HCT116 (cell line): Measurements from ENCODE around the gene RIBC2. TPM values are rescaled to one million over a fixed set of nuclear protein-coding genes. Genes with fewer than 3 reads are reported as not detected.

Source experiments
- ATAC-seq: fragments of 200-7000 bp; cut with Tn5 transposase; 2 replicates; pipeline ENCODE4 v1.9.1; 2020; ENCODE audit warnings: mild to moderate bottlenecking, moderate library complexity
- BruUV-seq: library from RNA; stranded (reverse); fragments of 400-500 nt; replicated peaks from 2 replicates; lab custom pipeline; 2021; lab: Mats Ljungman, UMichigan
- CTCF ChIA-PET: fragments of 300-600 bp; sonication (Branson Sonifier 250); formaldehyde crosslinking; loops from one replicate; lab custom pipeline; 2021; ENCODE audit warnings: antibody characterized with exemption; lab: Charles Lee
- POLR2A ChIA-PET: fragments of 300-600, 350-600 bp; sonication (Branson Sonifier 250); formaldehyde crosslinking; loops from one replicate; lab custom pipeline; 2021; ENCODE audit warnings: antibody characterized with exemption; lab: Charles Lee
- RAD21 ChIA-PET, 2 experiments: fragments of 300-600 bp; sonication (Branson Sonifier 250); formaldehyde crosslinking; loops; one replicate each; lab custom pipeline; 2023; ENCODE audit warnings: low total read pairs in 2 of 2; ENCODE audit not compliant: uncharacterized antibody in 2 of 2, unreplicated experiment in 2 of 2, low non-redundant PET in 1 of 2; lab: Charles Lee
- DNase-seq: peaks from one replicate; pipeline ENCODE4 v3.0.0-alpha.2; 2010; ENCODE audit warnings: low read depth, low spot score
- H2AFZ ChIP-seq: fragments of 200-600 bp; shearing (Covaris generic), sonication (generic); 2 replicates; pipeline ENCODE4 v1.6.1; 2017; ENCODE audit warnings: low read depth, mixed run types, mixed read lengths, antibody characterized with exemption, low read length; ENCODE audit not compliant: poor library complexity, severe bottlenecking
- H3K27ac ChIP-seq: 2 replicates; pipeline ENCODE4 v1.5.1; 2012; ENCODE audit warnings: low read depth, low read length
- H3K27me3 ChIP-seq: fragments of 200-600 bp; sonication (generic); 2 replicates; pipeline ENCODE4 v1.6.1; 2016; ENCODE audit warnings: mixed run types, low read length, mixed read lengths; ENCODE audit not compliant: insufficient read depth
- H3K36me3 ChIP-seq, 2 experiments: fragments of 200-500 bp in 1 of 2; fragments of 200-600 bp in 1 of 2; sonication (Bioruptor generic) in 1 of 2; sonication (generic) in 1 of 2; 2 replicates each; pipeline versions ENCODE4 v1.5.1 to v1.6.1; 2014 to 2016; ENCODE audit warnings: low read length in 2 of 2, inconsistent platforms in 1 of 2, mixed read lengths in 1 of 2, mixed run types in 1 of 2; ENCODE audit not compliant: insufficient read depth in 2 of 2, control insufficient read depth in 1 of 2
- H3K4me1 ChIP-seq, 2 experiments: fragments of 200-600 bp in 1 of 2; sonication (generic) in 1 of 2; 2 replicates each; pipeline versions ENCODE4 v1.5.1 to v1.6.1; 2012 to 2017; ENCODE audit warnings: low read length in 2 of 2, inconsistent platforms in 1 of 2, mild to moderate bottlenecking in 1 of 2, mixed read lengths in 1 of 2, mixed run types in 1 of 2, moderate library complexity in 1 of 2; ENCODE audit not compliant: insufficient read depth in 2 of 2, control insufficient read depth in 1 of 2
- H3K4me2 ChIP-seq: fragments of 200-600 bp; sonication (generic); 2 replicates; pipeline ENCODE4 v1.6.1; 2017; ENCODE audit warnings: mixed run types, low read length, mixed read lengths
- H3K4me3 ChIP-seq, 2 experiments: fragments of 200-600 bp in 1 of 2; sonication (generic) in 1 of 2; replicated peaks in 1 of 2; 2 replicates each; pipeline ENCODE4 v1.5.1; 2011 to 2016; ENCODE audit warnings: low read length in 2 of 2, control low read depth in 1 of 2, low read depth in 1 of 2, mild to moderate bottlenecking in 1 of 2, mixed read lengths in 1 of 2, mixed run types in 1 of 2
- H3K79me2 ChIP-seq: fragments of 200-600 bp; sonication (generic); 2 replicates; pipeline ENCODE4 v1.6.1; 2017; ENCODE audit warnings: mild to moderate bottlenecking, mixed run types, low read length, moderate library complexity, mixed read lengths; ENCODE audit not compliant: insufficient read depth
- H3K9ac ChIP-seq: fragments of 200-600 bp; sonication (generic); 2 replicates; pipeline ENCODE4 v1.6.1; 2016; ENCODE audit warnings: low read length, mixed read lengths
- H3K9me2 ChIP-seq: fragments of 200-600 bp; sonication (generic), shearing (Covaris generic); 2 replicates; pipeline ENCODE4 v1.6.1; 2017; ENCODE audit warnings: mixed run types, mild to moderate bottlenecking, moderate library complexity; ENCODE audit not compliant: insufficient read depth
- H3K9me3 ChIP-seq, 2 experiments: fragments of 200-500 bp in 1 of 2; fragments of 200-600 bp in 1 of 2; sonication (Bioruptor generic) in 1 of 2; sonication (generic) in 1 of 2; 2 replicates each; pipeline ENCODE4 v1.6.1; 2014 to 2017; ENCODE audit warnings: low read length in 2 of 2, mixed read lengths in 2 of 2, inconsistent platforms in 1 of 2, low read depth in 1 of 2, mild to moderate bottlenecking in 1 of 2, mixed run types in 1 of 2, moderate library complexity in 1 of 2; ENCODE audit not compliant: control insufficient read depth in 1 of 2, insufficient read depth in 1 of 2
- H4K20me1 ChIP-seq: fragments of 200-600 bp; sonication (generic), shearing (Covaris generic); 2 replicates; pipeline ENCODE4 v1.6.1; 2017; ENCODE audit warnings: mixed run types, mild to moderate bottlenecking, moderate library complexity; ENCODE audit not compliant: insufficient read depth
- ATF3 ChIP-seq: IDR thresholded peaks from 2 replicates; pipeline ENCODE4 v1.6.1; 2012
- CEBPB ChIP-seq: IDR thresholded peaks from 2 replicates; pipeline ENCODE4 v1.6.1; 2012; ENCODE audit warnings: low read depth
- CTCF ChIP-seq, 3 experiments: fragments of 200-600 bp in 1 of 3; sonication (generic) in 1 of 3; IDR thresholded peaks in 2 of 3; conservative IDR thresholded peaks in 1 of 3; 2 replicates each; pipeline ENCODE4 v1.5.1; 2012 to 2017; ENCODE audit warnings: low read depth in 2 of 3, low read length in 2 of 3, antibody characterized with exemption in 1 of 3, borderline replicate concordance in 1 of 3, control low read depth in 1 of 3, mild to moderate bottlenecking in 1 of 3, mixed read lengths in 1 of 3, mixed run types in 1 of 3, moderate library complexity in 1 of 3; ENCODE audit not compliant: insufficient read depth in 1 of 3
- EGR1 ChIP-seq: IDR thresholded peaks from 2 replicates; pipeline ENCODE4 v1.6.1; 2012; ENCODE audit warnings: low read depth
- ELF1 ChIP-seq: IDR thresholded peaks from 2 replicates; pipeline ENCODE4 v1.6.1; 2012; ENCODE audit warnings: low read depth, borderline replicate concordance
- EZH2 ChIP-seq: fragments of 200-600 bp; sonication (generic); IDR thresholded peaks from 2 replicates; pipeline ENCODE4 v1.6.1; 2017; ENCODE audit warnings: antibody characterized with exemption, mixed run types
- EZH2phosphoT487 ChIP-seq: fragments of 200-600 bp; IDR thresholded peaks from 2 replicates; pipeline ENCODE4 v1.6.1; 2018; ENCODE audit warnings: antibody characterized with exemption, borderline replicate concordance
- POLR2AphosphoS5 ChIP-seq: IDR thresholded peaks from 2 replicates; pipeline ENCODE4 v1.6.1; 2011; ENCODE audit warnings: mild to moderate bottlenecking, low read depth, low read length, moderate library complexity
- RAD21 ChIP-seq: IDR thresholded peaks from 2 replicates; pipeline ENCODE4 v1.6.1; 2012; ENCODE audit warnings: low read depth, mild to moderate bottlenecking
- SP1 ChIP-seq: IDR thresholded peaks from 2 replicates; pipeline ENCODE4 v1.6.1; 2012; ENCODE audit warnings: low read depth
- YY1 ChIP-seq: IDR thresholded peaks from 2 replicates; pipeline ENCODE4 v1.6.1; 2011; ENCODE audit warnings: low read length, low read depth, moderate library complexity, mild to moderate bottlenecking; ENCODE audit not compliant: insufficient replicate concordance; ENCODE audit errors: extremely low read depth
- ZBTB33 ChIP-seq: IDR thresholded peaks from 2 replicates; pipeline ENCODE4 v1.6.1; 2011; ENCODE audit warnings: mild to moderate bottlenecking, low read length, moderate library complexity; ENCODE audit not compliant: insufficient replicate concordance; ENCODE audit errors: extremely low read depth
- ZFX ChIP-seq: fragments of 450-650 bp; IDR thresholded peaks from 2 replicates; pipeline ENCODE4 v1.6.1; 2017
- ZNF274 ChIP-seq: fragments of 200-500 bp; sonication (Bioruptor generic); IDR thresholded peaks from 2 replicates; pipeline ENCODE4 v1.6.1; 2014; ENCODE audit warnings: mild to moderate bottlenecking, low read depth, low read length, inconsistent platforms
- intact Hi-C: fragments of 100-400 bp; cut with micrococcal nuclease; formaldehyde crosslinking; loops from 2 replicates; pipeline ENCODE4 v1.10.0; 2022
- total RNA-seq: library from RNA; stranded (reverse); gene quantifications from one replicate; pipeline ENCODE4 v1.2.1, GENCODE V29; 2021; ENCODE audit not compliant: unreplicated experiment

RIBC2 gene
- total RNA-seq, 1 experiment from 2014 or later, result 8.3 TPM

GRCh38 chr22:45453764-45454163 is 40.3 kb downstream of the RIBC2 start:
- no peaks in the 10 kb centered on the region for H3K9me3 ChIP-seq
- H3K9ac ChIP-seq, result no peak overlapping the region
- CTCF ChIA-PET, result interaction anchor here (1.0 kb wide), 1 partner anchor 12 kb away, joined by 3 read pairs; no protein-coding TSS in a partner anchor
- H3K36me3 ChIP-seq, result no peaks in the 10 kb centered on the region
- intact Hi-C loops, result no loop called here
- no peak overlapping the region for H2AFZ ChIP-seq
- H3K4me1 ChIP-seq, result no peaks in the 10 kb centered on the region
- TF ChIP-seq POLR2AphosphoS5, result no peak
- TF ChIP-seq EGR1, result no peak
- no peak for TF ChIP-seq RAD21
- no peak for TF ChIP-seq EZH2phosphoT487
- TF ChIP-seq CEBPB, result no peak
- TF ChIP-seq YY1, result no peak
- no peak for TF ChIP-seq ZBTB33
- no peak for TF ChIP-seq ATF3
- TF ChIP-seq CTCF (IDR thresholded peaks at IDR 0.05 in 2 of 3, conservative IDR thresholded peaks at IDR 0.05 in 1 of 3; ENCODE audit: borderline replicate concordance in 1 of 3, insufficient read depth in 1 of 3, low read depth in 2 of 3, low read length in 2 of 3), result no peak
- TF ChIP-seq SP1, result no peak
- no peak for TF ChIP-seq ZFX
- TF ChIP-seq ELF1, result no peak
- no peak for TF ChIP-seq EZH2
- TF ChIP-seq ZNF274, result no peak
- H3K79me2 ChIP-seq, result no peaks in the 10 kb centered on the region
- RAD21 ChIA-PET, result no interaction called here
- H4K20me1 ChIP-seq, result no peaks in the 10 kb centered on the region
- BruUV-seq, result no TSS peak
- POLR2A ChIA-PET, result no interaction called here
- DNase-seq (no peak), ATAC-seq (no peak)
- H3K4me3 ChIP-seq, result no peak overlapping the region
- no peaks in the 10 kb centered on the region for H3K27me3 ChIP-seq
- no peak overlapping the region for H3K4me2 ChIP-seq
- H3K27ac ChIP-seq, result no peak overlapping the region
- no peaks in the 10 kb centered on the region for H3K9me2 ChIP-seq
